ENCODE measurements around the gene LTC4S. TPM values are rescaled to one million over a fixed set of nuclear protein-coding genes. Genes with fewer than 3 reads are reported as not detected.

LTC4S gene
- total and polyA plus RNA-seq, 9 of the 15 experiments (the other 6 are each of a cell fraction or from before 2014, with no cell fraction given): 0.17 to 0.77 (median 0.75) TPM; not detected in 6

GRCh38 chr5:179763215-179763945 lies 30.4 kb upstream of the LTC4S start (continued):
- TF ChIP-seq MGA (IDR thresholded peaks at IDR 0.05): no peak
- peak; percentile 32; the same call in 1 of the 2 replicates for TF ChIP-seq PHF21A (IDR thresholded peaks at IDR 0.05; ENCODE audit: borderline replicate concordance, low read depth)
- TF ChIP-seq MNT (conservative IDR thresholded peaks at IDR 0.05): peak in 1 of 2 experiments; percentile 30; a peak in 1 of 4 replicates
- no peak for TF ChIP-seq MBD2 (IDR thresholded peaks at IDR 0.05; ENCODE audit: borderline replicate concordance, low read depth)
- TF ChIP-seq SP1 (CRISPR knock-in tag; IDR thresholded peaks at IDR 0.05): no peak
- TF ChIP-seq CREB1 (IDR thresholded peaks at IDR 0.05): no peak
- no peak for TF ChIP-seq CREB1 (CRISPR knock-in tag; IDR thresholded peaks at IDR 0.05)
- TF ChIP-seq SIX5 (IDR thresholded peaks at IDR 0.05; ENCODE audit: borderline replicate concordance in 1 of 2, insufficient read depth in 1 of 2, low read depth in 1 of 2, low read length in 2 of 2): 0 out of 4 replicates have a peak, but pooled peaks of 1 of the 2 experiments have one; percentile 11
- TF ChIP-seq, protein P1, sequence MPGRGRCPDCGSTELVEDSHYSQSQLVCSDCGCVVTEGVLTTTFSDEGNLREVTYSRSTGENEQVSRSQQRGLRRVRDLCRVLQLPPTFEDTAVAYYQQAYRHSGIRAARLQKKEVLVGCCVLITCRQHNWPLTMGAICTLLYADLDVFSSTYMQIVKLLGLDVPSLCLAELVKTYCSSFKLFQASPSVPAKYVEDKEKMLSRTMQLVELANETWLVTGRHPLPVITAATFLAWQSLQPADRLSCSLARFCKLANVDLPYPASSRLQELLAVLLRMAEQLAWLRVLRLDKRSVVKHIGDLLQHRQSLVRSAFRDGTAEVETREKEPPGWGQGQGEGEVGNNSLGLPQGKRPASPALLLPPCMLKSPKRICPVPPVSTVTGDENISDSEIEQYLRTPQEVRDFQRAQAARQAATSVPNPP (IDR thresholded peaks at IDR 0.05; ENCODE audit: borderline replicate concordance, insufficient read depth, insufficient read length): no peak
- TF ChIP-seq ZNF134 (CRISPR knock-in tag; conservative IDR thresholded peaks at IDR 0.05): no peak
- no peak for TF ChIP-seq ZNF57 (CRISPR knock-in tag; IDR thresholded peaks at IDR 0.05)
- no peak for TF ChIP-seq NONO (IDR thresholded peaks at IDR 0.05; ENCODE audit: low read depth in 2 of 2, low read length in 1 of 2)
- TF ChIP-seq SIN3B (IDR thresholded peaks at IDR 0.05; ENCODE audit: low read depth): no peak

Data from K562 (cell line).